HG02642 (cell line): ENCODE data around the gene ULK4.

Experiments used
- ATAC-seq: cut with Tn5 transposase; IDR thresholded peaks from one replicate; pipeline ENCODE4 v1.9.1; 2021; ENCODE audit warnings: mild to moderate bottlenecking; ENCODE audit not compliant: unreplicated experiment, poor library complexity

The ULK4 gene

DNA sequence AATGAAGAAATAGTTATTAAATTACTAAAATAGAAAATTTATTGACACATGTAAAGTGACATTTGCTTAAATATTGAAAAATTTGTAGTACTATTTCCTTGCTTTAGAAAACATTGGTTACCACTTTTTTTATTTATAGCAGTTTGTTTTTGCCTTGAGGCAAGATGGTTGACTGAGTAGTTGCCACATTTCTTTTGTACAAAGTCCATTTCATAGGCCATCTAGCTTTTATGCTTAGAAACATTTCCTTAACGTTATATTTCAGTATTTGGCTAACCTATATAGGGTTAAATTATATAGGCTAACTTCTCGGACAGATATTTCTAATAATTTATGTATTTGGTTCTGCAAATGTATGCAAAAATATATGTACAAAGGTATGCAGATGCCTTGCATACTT is 745.5 kb downstream of the ULK4 start:
- no peak for ATAC-seq

DNA sequence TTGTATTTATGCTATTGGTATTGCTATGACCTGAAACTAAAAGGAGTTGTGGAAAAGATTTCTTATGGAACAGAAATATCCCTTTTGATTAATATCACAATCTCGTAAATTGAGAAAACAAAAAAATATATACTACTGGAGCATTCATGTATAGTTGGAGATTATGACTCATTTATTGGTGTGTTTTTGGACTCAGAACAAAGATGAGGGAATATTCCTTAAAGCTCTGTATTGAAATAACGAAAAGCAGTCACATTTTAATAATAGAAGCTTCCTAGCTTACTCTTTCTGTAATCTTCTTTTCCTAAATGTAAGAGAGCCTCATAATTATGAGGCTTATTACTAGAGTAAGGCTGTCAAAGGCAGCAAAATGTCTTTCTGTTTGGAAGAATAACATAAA is 748.3 kb downstream of the ULK4 start:
- ATAC-seq: no peak

GRCh38 chr3:41212088-41212487 is 749.8 kb downstream of the ULK4 start:
- ATAC-seq: no peak

DNA sequence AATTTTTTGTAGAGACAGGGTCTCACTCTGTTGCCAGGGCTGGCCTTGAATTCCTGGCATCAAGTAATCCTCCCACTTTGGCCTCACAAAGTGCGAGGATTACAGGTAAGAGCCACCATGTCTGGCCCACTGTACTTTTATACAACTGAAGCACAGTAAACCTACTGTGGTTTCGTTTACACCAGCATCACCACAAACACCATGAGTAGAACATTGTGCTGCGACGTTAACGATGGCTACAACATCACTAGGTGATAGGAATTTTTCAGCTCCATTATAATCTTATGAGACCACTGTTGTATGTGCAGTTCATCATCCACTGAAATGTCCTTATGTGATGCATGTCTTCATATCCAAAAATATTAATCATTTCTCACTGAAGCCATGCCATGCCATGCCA is 750.9 kb downstream of the ULK4 start:
- no peak for ATAC-seq

DNA sequence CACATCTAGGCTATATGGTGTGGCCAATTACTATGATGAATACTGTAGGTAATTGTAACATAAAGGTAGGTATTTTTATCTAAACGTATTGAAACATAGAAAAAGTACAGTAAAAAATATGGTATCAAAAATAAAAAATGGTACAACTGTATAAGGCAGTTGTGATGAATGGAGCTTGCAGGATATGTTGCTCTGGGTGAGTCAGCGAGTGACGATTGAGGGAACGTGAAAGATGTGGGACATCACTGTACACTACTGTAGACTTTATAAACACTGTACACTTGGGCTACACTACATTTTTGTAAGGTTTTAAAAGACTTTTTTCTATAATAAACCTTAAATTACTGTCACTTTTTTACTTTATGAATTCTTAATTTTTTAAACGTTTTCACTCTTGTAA is 752.3 kb downstream of the ULK4 start:
- ATAC-seq: no peak

DNA sequence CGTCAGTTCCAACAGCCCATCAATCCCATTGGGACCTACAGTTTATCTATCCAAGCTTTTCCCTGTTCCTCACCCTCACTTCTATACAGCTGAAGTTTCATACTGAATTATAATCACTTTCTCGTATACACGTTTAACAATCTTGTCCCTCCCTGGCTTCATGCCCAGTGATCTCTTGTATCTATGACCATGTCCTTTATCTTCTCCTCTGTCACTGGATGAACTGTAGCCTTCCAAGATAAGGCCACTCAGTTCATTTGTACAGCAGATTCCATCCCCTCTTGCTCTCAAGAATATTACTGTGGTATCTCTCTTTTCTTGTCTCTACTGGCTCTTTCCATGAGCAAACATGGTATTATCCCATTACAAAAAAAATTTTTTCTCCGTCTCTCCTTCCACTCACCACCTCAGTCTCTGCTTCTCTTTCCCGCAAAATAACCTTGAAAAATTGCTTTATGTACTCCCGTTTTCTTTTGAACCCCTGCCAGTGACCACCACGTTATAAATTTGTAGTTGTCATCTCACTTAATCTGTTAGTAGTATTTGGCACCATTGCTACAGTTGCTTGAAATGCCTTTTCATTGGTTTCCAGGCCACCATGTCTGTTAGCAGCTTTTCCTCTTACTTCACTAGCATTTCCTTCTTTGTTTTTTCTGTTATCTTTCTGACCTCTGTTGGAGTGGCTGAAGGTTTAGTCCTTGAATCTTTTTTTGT is 753.2 kb downstream of the ULK4 start:
- ATAC-seq: no peak

GRCh38 chr3:41207355-41207754 is 754.5 kb downstream of the ULK4 start:
- ATAC-seq: no peak

GRCh38 chr3:41205591-41205990 is 756.3 kb downstream of the ULK4 start:
- ATAC-seq: no peak

- no peak for ATAC-seq
Observed at GRCh38 chr3:41204369-41204768, 757.5 kb downstream of the ULK4 start.

DNA sequence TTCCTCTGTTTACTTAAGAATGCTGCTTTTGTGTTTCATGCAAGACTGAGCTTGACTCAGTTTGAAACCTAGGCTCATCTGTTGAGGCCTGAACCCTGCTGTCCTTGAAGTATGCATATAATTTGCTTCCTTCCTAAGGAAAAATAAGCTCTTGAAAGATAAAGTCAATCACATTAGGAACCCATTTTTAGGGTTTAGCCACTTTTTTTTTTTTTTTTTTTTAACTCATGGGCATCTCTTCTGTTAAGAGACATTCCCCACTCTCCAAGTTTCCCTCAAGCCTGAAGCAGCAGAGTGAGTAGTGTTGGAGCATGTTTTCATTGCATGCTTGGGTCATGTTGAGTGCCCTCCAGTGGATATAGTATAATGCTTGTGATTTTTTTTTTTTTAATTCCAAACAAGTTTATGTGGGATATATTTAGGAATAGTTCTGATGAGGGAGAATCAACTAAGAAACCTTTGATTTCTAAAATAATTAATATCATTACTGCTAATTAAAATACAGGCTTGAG is 759.0 kb downstream of the ULK4 start:
- no peak for ATAC-seq

DNA sequence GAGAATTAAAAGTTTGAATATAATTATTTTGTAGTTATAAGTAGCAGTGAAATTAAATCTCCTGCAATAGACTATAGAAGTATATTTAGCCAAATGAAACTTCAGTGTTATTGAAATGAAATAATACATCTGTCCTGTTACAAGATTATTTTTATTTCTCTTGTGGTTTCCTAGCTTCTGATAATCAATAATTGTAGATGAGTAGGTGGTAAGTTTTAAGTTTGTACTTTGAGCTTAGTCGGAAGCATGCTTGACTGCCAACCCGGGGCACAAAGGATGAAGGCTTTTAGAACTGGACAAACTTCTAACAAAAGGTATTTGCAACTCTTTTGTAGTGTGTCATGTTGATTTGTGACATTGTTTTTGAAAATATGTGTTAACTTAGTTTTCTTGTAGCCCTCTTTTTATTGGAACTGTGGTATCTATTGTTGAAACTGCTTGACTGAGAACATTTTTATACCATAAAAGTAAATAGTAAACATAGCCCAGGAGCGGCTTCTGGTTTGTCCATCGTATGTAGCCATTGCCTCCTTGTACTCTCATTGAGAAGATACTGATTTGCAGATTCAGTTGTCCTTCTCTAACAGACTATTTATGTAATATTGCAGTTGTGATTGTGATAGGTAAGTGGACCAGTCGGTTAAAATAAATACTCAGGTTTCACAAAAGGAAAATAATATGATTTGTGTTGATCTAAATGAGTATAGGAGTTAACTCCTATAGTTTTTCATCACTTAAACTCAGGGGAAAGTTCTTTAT is 759.6 kb downstream of the ULK4 start:
- no peak for ATAC-seq

- no peak for ATAC-seq
Observed at GRCh38 chr3:41200669-41201021, 761.3 kb downstream of the ULK4 start.

DNA sequence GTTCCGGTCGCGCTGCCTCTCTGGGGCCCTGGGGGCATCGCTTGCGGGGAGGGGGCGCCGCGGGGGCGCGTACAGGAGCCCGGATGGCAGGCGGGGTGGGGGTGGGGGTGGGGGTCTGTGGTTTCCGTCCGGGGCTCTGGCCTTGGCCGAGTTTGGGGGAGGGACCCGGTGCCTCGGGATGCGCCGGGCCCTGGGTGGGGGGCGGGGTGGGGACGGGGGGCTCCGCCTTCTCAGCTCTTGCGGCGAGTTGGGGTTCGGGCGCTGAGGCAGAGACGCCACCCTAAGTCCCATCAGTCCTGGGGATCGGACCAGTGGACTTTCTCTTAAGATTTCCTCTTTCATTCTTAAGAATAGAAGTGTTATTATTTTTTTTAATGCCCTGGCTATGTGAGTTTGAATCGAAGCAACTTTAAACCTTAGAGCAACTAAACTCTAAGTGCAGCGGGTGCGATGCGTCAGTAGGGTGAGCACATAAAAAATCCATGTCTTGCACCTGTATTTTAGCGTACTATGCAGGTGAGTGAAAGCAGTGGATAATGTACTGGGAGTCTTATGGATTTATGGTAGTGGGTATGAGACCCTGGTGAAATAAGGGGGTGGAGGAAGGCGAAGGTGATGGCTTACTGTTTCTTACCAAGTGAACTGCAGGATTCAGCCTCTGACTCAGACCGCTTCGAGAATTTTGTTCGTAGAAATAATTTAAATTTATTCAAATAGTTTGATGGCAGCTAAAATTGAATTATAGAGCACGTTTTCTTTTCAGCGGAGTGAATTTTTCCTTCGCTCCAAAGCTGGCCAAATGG is 761.8 kb downstream of the ULK4 start:
- ATAC-seq: peak; percentile 6

DNA sequence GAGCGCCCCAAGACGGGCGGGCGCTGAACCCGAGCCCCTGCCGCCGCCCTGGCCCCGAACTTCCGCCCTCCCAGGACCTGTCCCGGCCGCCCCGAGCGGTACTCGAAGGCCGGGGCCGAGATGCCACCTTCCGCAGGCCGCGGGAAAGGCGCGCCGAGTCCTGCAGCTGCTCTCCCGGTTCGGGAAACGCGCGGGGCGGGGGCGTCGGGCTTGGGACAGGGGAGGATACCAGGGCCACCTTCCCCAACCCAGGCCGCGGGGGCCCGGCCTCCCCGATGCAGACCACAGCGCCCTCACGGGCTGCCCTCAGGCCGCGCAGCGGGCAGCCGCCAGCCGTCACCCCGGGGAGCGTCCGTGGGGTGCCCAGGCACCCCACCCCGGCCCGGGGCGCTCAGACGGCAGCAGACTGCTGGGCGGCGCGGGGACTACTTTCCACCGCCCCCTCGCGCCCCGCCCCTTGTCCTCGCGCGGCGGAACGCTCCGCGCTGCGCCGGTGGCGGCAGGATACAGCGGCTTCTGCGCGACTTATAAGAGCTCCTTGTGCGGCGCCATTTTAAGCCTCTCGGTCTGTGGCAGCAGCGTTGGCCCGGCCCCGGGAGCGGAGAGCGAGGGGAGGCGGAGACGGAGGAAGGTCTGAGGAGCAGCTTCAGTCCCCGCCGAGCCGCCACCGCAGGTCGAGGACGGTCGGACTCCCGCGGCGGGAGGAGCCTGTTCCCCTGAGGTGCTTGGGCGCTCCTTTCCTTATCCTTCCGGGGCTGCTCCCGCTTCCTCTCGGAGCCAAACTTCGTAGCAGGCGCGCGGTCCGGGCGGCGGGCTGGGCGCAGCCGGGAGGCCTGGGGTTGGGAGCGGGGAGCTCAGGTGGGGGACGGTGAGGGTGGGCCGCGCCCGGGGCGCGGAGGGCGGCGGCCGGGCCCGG is 762.7 kb downstream of the ULK4 start, which contains the start of gene CTNNB1:
TSS of gene CTNNB1 (plus strand) at position 556 of the 916 bp plus-strand sequence. CDS start 24,564 bp downstream, outside the sequence.
- peak; percentile 83 for ATAC-seq

- no peak for ATAC-seq
Observed at GRCh38 chr3:41198526-41198925, 763.4 kb downstream of the ULK4 start.

GRCh38 chr3:41198046-41198445 is 763.9 kb downstream of the ULK4 start:
- ATAC-seq: no peak
